Measurements from ENCODE around the gene CACNB3. TPM values are rescaled to one million over a fixed set of nuclear protein-coding genes. Genes with fewer than 3 reads are reported as not detected.

Gene CACNB3
- total RNA-seq, 1 experiment from 2014 or later: 7.0 TPM

DNA sequence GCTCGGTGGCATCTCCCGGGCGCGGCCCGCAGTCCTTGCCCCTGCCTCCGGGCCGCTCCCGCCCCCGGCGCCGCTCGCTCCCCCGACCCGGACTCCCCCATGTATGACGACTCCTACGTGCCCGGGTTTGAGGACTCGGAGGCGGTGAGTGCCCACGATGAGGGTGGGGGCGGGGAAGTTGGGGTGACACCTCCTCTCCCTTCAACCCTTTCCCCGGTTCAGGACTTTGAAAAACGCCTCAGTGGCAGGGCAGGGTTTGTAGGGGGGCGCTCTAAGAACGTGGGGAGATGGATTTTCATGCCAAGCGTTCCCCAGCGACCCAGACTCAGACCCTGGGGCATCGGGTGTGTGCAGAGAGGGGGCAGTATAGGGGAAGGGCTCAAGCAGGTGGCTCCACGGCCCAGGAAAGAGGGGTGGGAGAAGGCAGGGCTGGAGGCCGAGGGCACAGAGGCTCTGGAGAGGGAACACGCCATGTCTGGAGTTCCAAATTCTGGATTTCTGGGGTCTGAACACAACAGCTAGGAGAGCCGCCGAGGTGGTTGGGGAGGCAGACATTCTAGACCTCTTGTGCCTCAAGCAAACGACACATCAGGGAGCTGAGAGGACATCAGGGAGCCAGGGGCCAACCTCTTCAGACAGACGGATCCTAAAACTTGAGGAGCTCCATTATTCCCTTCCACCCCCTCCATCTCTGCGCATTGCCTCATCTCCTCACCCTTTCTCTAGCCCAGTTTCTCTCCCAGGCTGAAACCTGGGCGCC, 715 bp downstream of the CACNB3 start:
- peaks cover 22% of the 10 kb centered on the region for H3K4me1 Mint-ChIP-seq (ENCODE audit: insufficient read depth, unreplicated experiment)
- no peaks in the 10 kb centered on the region for H3K27me3 Mint-ChIP-seq (ENCODE audit: insufficient read depth, unreplicated experiment)
- H3K27ac Mint-ChIP-seq (ENCODE audit: low read depth, unreplicated experiment): no peak overlapping the region
- POLR2A ChIA-PET: interaction anchor here (0.8 kb wide), 1 partner anchor 11 kb away, joined by 3 read pairs; no protein-coding TSS in a partner anchor
- TF ChIP-seq, protein P1, sequence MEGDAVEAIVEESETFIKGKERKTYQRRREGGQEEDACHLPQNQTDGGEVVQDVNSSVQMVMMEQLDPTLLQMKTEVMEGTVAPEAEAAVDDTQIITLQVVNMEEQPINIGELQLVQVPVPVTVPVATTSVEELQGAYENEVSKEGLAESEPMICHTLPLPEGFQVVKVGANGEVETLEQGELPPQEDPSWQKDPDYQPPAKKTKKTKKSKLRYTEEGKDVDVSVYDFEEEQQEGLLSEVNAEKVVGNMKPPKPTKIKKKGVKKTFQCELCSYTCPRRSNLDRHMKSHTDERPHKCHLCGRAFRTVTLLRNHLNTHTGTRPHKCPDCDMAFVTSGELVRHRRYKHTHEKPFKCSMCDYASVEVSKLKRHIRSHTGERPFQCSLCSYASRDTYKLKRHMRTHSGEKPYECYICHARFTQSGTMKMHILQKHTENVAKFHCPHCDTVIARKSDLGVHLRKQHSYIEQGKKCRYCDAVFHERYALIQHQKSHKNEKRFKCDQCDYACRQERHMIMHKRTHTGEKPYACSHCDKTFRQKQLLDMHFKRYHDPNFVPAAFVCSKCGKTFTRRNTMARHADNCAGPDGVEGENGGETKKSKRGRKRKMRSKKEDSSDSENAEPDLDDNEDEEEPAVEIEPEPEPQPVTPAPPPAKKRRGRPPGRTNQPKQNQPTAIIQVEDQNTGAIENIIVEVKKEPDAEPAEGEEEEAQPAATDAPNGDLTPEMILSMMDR (IDR thresholded peaks at IDR 0.05; ENCODE audit: unreplicated experiment): no peak
- CTCF ChIA-PET: interaction anchor here (0.5 to 1.4 kb wide), 7 partner anchors 9 to 195 kb away, joined by 3 to 4 read pairs (median 3); no protein-coding TSS in a partner anchor
- H3K4me3 Mint-ChIP-seq (ENCODE audit: unreplicated experiment): peak overlapping the region; percentile 93
- no peaks in the 10 kb centered on the region for H3K36me3 Mint-ChIP-seq (ENCODE audit: insufficient read depth, unreplicated experiment)
- H3K9me3 Mint-ChIP-seq (ENCODE audit: unreplicated experiment): no peaks in the 10 kb centered on the region
- intact Hi-C loops (cut with micrococcal nuclease): no loop called here
- no TSS peak for BruUV-seq (replicated peaks)
- DNase-seq (ENCODE audit: unreplicated experiment): no peak

DNA sequence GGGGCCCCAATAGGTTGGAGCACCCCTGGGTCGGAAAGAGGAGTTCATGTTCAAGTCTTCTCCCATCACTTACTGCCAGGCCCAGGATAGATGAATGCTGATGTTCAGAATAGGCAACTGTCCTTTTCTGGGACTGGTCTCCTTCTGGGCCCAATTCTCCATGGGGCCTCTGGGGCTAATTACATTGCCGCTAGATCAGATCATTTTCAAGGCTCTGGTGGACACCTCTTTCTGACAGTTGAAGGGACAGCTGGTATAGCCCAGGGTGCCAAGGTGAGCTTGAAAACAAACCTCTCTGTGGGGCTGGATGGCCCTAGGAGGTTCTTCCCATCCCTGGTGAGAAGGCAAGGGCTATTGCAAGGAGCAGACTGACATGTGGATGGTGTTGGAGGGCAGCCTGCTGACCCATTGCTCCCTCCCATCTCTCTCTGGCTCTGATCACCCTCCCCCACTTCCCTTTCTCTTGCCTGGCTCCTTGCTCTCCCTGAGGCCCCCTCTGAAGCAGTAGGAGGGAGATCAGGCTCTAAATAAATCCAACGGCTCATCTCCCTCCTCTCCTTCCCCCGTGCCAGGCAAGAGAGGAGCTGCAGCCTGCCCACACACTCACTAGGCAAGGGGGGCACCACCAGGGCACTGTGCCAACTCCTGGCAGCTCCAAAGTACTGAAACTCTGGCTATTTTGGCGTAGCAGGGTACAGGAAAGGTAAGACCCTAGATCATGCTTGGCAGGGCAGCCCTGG, 1.9 kb downstream of the CACNB3 start:
- DNase-seq (ENCODE audit: unreplicated experiment): no peak
- no peak overlapping the region for H3K27ac Mint-ChIP-seq (ENCODE audit: low read depth, unreplicated experiment)
- no peaks in the 10 kb centered on the region for H3K27me3 Mint-ChIP-seq (ENCODE audit: insufficient read depth, unreplicated experiment)
- no TSS peak for BruUV-seq (replicated peaks)
- H3K4me3 Mint-ChIP-seq (ENCODE audit: unreplicated experiment): peak overlapping the region; percentile 93
- intact Hi-C loops (cut with micrococcal nuclease): no loop called here
- H3K36me3 Mint-ChIP-seq (ENCODE audit: insufficient read depth, unreplicated experiment): no peaks in the 10 kb centered on the region
- TF ChIP-seq, protein P1 (IDR thresholded peaks at IDR 0.05; ENCODE audit: unreplicated experiment): no peak
- POLR2A ChIA-PET: interaction anchor here (0.7 to 0.8 kb wide), 2 partner anchors 10 to 32 kb away, joined by 3 read pairs; partner anchors contain the start of gene DDX23
- peaks cover 29% of the 10 kb centered on the region for H3K4me1 Mint-ChIP-seq (ENCODE audit: insufficient read depth, unreplicated experiment)
- H3K9me3 Mint-ChIP-seq (ENCODE audit: unreplicated experiment): no peaks in the 10 kb centered on the region
- CTCF ChIA-PET: interaction anchor here (0.7 to 1.4 kb wide), 6 partner anchors 8 to 194 kb away, joined by 3 to 4 read pairs (median 4); no protein-coding TSS in a partner anchor

DNA sequence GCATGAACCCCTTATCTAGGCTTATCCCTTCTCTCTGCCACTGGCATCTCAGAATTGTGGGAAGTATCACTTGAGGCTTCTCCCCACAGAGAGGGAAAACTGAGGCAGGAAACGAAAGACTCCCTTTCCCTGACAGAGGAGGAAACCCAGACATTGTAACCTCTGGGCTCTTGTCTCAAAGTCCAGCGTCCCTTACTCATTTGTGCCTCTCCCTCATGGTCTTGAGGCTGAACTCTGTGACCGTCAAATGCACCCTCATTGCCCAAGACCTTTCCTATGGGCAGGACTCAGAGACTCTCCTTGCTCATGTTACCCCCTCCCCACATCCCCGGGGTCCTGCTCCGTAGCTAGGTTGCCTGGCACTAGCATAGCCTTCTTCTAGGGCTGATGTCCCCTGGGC, 3.8 kb downstream of the CACNB3 start:
- Mint-ChIP-seq H3K4me3 (ENCODE audit: unreplicated experiment) (no peak overlapping the region), H3K36me3 (ENCODE audit: insufficient read depth, unreplicated experiment) (no peaks in the 10 kb centered on the region), H3K4me1 (ENCODE audit: insufficient read depth, unreplicated experiment) (peaks cover 23% of the 10 kb centered on the region), H3K27ac (ENCODE audit: low read depth, unreplicated experiment) (no peak overlapping the region), H3K27me3 (ENCODE audit: insufficient read depth, unreplicated experiment) (no peaks in the 10 kb centered on the region), H3K9me3 (ENCODE audit: unreplicated experiment) (no peaks in the 10 kb centered on the region)
- TF ChIP-seq, protein P1 (IDR thresholded peaks at IDR 0.05; ENCODE audit: unreplicated experiment): no peak
- no TSS peak for BruUV-seq (replicated peaks)
- POLR2A ChIA-PET: no interaction called here
- CTCF ChIA-PET: interaction anchor here (0.9 to 1.7 kb wide), 2 partner anchors 27 to 166 kb away, joined by 4 read pairs; no protein-coding TSS in a partner anchor
- DNase-seq (ENCODE audit: unreplicated experiment): no peak
- intact Hi-C loops (cut with micrococcal nuclease): no loop called here

DNA sequence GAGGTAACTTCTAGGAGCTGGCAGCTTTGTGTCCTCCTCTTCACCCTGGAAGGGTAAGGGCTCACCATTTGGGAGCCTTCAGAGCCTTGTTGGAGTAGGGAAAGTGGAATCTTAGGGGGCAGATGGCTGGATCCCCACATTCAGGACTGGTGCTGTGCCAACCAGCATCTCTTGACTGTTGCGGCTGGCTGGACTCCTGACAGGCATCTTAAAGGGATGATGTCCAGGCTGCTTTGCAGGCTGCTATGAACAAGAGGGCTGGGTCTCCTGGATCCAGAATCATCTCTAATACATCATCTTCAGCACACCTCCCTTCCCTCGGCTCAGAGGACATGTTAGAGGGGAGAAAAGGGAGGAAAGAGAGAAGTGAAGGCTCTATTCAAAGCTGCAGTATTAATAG, 4.4 kb downstream of the CACNB3 start:
- ChIA-PET CTCF (interaction anchor here (0.6 to 6.7 kb wide), 4 partner anchors 7 to 892 kb away, joined by 3 to 46 read pairs (median 4); no protein-coding TSS in a partner anchor), POLR2A (interaction anchor here (0.9 to 1.5 kb wide), 2 partner anchors 8 to 11 kb away, joined by 3 read pairs; no protein-coding TSS in a partner anchor)
- no peak for DNase-seq (ENCODE audit: unreplicated experiment)
- Mint-ChIP-seq H3K27ac (ENCODE audit: low read depth, unreplicated experiment) (no peak overlapping the region), H3K9me3 (ENCODE audit: unreplicated experiment) (no peaks in the 10 kb centered on the region), H3K27me3 (ENCODE audit: insufficient read depth, unreplicated experiment) (no peaks in the 10 kb centered on the region), H3K4me1 (ENCODE audit: insufficient read depth, unreplicated experiment) (peaks cover 17% of the 10 kb centered on the region), H3K36me3 (ENCODE audit: insufficient read depth, unreplicated experiment) (no peaks in the 10 kb centered on the region), H3K4me3 (ENCODE audit: unreplicated experiment) (no peak overlapping the region)
- TF ChIP-seq, protein P1 (IDR thresholded peaks at IDR 0.05; ENCODE audit: unreplicated experiment): no peak
- no TSS peak for BruUV-seq (replicated peaks)
- intact Hi-C loops (cut with micrococcal nuclease): no loop called here

All from MCF 10A (cell line).